ENCODE results near the gene FTH1. TPM values are rescaled to one million over a fixed set of nuclear protein-coding genes. Genes with fewer than 3 reads are reported as not detected.
A peak's percentile ranks its signal among the peaks of the same experiment; 100 is the strongest.

FTH1 gene
- total and polyA plus RNA-seq, 2 of the 13 experiments (the other 11 are each of a cell fraction or from before 2014, with no cell fraction given) = 607 to 760 TPM

GRCh38 chr11:61972672-61973475 is 5.4 kb upstream of the FTH1 start (continued):
- TF ChIP-seq GPBP1L1 (CRISPR knock-in tag; IDR thresholded peaks at IDR 0.05) (no peak), PAWR (CRISPR knock-in tag; IDR thresholded peaks at IDR 0.05; ENCODE audit: borderline replicate concordance) (no peak), ARHGAP35 (CRISPR knock-in tag; IDR thresholded peaks at IDR 0.05; ENCODE audit: borderline replicate concordance) (0 out of 2 replicates have a peak, but pooled peaks have one; percentile 7), POLR2AphosphoS2 (IDR thresholded peaks at IDR 0.05; ENCODE audit: low read depth, low read length) (no peak; the same call in 1 of the 2 replicates), GATAD2A (CRISPR knock-in tag; IDR thresholded peaks at IDR 0.05) (peak; percentile 98), YY1 (IDR thresholded peaks at IDR 0.05; ENCODE audit: insufficient read depth, insufficient replicate concordance, low read depth, low read length) (no peak), LCORL (IDR thresholded peaks at IDR 0.05) (no peak), LCORL (CRISPR knock-in tag; IDR thresholded peaks at IDR 0.05) (peak; percentile 91), JUN (CRISPR knock-in tag; IDR thresholded peaks at IDR 0.05) (0 out of 2 replicates have a peak, but pooled peaks have one; percentile 1), GATAD1 (CRISPR knock-in tag; IDR thresholded peaks at IDR 0.05) (peak; percentile 68), SAP130 (CRISPR knock-in tag; IDR thresholded peaks at IDR 0.05; ENCODE audit: low read depth) (peak; percentile 74), ZIK1 (CRISPR knock-in tag; IDR thresholded peaks at IDR 0.05; ENCODE audit: borderline replicate concordance, low read depth) (no peak), ATF6 (CRISPR knock-in tag; conservative IDR thresholded peaks at IDR 0.05) (no peak; the same call in 1 of the 2 replicates), ZNF207 (IDR thresholded peaks at IDR 0.05; ENCODE audit: borderline replicate concordance) (no peak), DDIT3 (CRISPR knock-in tag; IDR thresholded peaks at IDR 0.05) (no peak), CREM (IDR thresholded peaks at IDR 0.05) (peak; percentile 75), CREM (CRISPR knock-in tag; IDR thresholded peaks at IDR 0.05) (no peak), THYN1 (CRISPR knock-in tag; IDR thresholded peaks at IDR 0.05; ENCODE audit: borderline replicate concordance, low read depth) (no peak), ZNF335 (CRISPR knock-in tag; IDR thresholded peaks at IDR 0.05) (no peak), ZNF83 (CRISPR knock-in tag; IDR thresholded peaks at IDR 0.05; ENCODE audit: borderline replicate concordance) (no peak), STAT5B (CRISPR knock-in tag; IDR thresholded peaks at IDR 0.05) (no peak; the same call in 1 of the 2 replicates), ZNF17 (CRISPR knock-in tag; IDR thresholded peaks at IDR 0.05) (no peak), MIER3 (CRISPR knock-in tag; IDR thresholded peaks at IDR 0.05; ENCODE audit: borderline replicate concordance) (peak; percentile 68; the same call in 1 of the 2 replicates), HNRNPK (IDR thresholded peaks at IDR 0.05; ENCODE audit: low read depth, low read length, poor library complexity, severe bottlenecking) (no peak), TEAD3 (CRISPR knock-in tag; optimal IDR thresholded peaks at IDR 0.05; ENCODE audit: borderline replicate concordance) (peak; percentile 81), MTF2 (CRISPR knock-in tag; IDR thresholded peaks at IDR 0.05; ENCODE audit: borderline replicate concordance) (no peak; the same call in 1 of the 2 replicates), HDAC6 (IDR thresholded peaks at IDR 0.05; ENCODE audit: low read depth, low read length) (no peak), ZNF549 (CRISPR knock-in tag; IDR thresholded peaks at IDR 0.05) (no peak), SMC3 (IDR thresholded peaks at IDR 0.05; ENCODE audit: low read length) (peak; percentile 45), SALL1 (CRISPR knock-in tag; IDR thresholded peaks at IDR 0.05) (peak; percentile 98)

Measured in HepG2 (cell line).